PC-9 (cell line): ENCODE measurements around the gene PNPLA7. TPM values are rescaled to one million over a fixed set of nuclear protein-coding genes. Genes with fewer than 3 reads are reported as not detected.

Experiments
- BruUV-seq: library from RNA; stranded (reverse); fragments of 400-500 nt; replicated peaks from 2 replicates; lab custom pipeline; 2021; lab: Mats Ljungman, UMichigan
- CTCF ChIA-PET: fragments of 300-600 bp; sonication (Branson Sonifier 250); formaldehyde crosslinking; loops from one replicate; lab custom pipeline; 2022; ENCODE audit warnings: antibody characterized with exemption; lab: Charles Lee
- POLR2A ChIA-PET: fragments of 300-600 bp; sonication (Branson Sonifier 250); formaldehyde crosslinking; loops from one replicate; lab custom pipeline; 2022; ENCODE audit warnings: antibody characterized with exemption; ENCODE audit not compliant: unreplicated experiment; lab: Charles Lee
- DNase-seq, 2 experiments: peaks; one replicate each; pipeline versions ENCODE4 v3.0.0 to v3.0.0-alpha.2; 2015 to 2022; ENCODE audit warnings: mixed read lengths in 1 of 2
- H2AFZ ChIP-seq: fragments of 200-600 bp; sonication (generic); 2 replicates; pipeline ENCODE4 v1.8.1; 2017; ENCODE audit warnings: antibody characterized with exemption
- H3F3A ChIP-seq: fragments of 200-600 bp; sonication (generic); 2 replicates; pipeline ENCODE4 v1.8.1; 2017; ENCODE audit warnings: antibody characterized with exemption, mild to moderate bottlenecking, low read depth; ENCODE audit not compliant: insufficient read depth
- H3K27ac ChIP-seq: fragments of 200-600 bp; sonication (generic); 2 replicates; pipeline ENCODE4 v1.6.1; 2016; ENCODE audit warnings: mixed run types
- H3K27me3 ChIP-seq: fragments of 200-600 bp; sonication (generic); 2 replicates; pipeline ENCODE4 v1.6.1; 2016; ENCODE audit warnings: low read depth, mixed run types; ENCODE audit not compliant: insufficient read depth
- H3K36me3 ChIP-seq: fragments of 200-600 bp; sonication (generic); 2 replicates; pipeline ENCODE4 v1.6.1; 2016; ENCODE audit warnings: low read depth, mixed run types
- H3K4me1 ChIP-seq: fragments of 200-600 bp; sonication (generic); replicated peaks from 2 replicates; pipeline ENCODE4 v1.6.1; 2016; ENCODE audit warnings: mixed run types; ENCODE audit not compliant: insufficient read depth
- H3K4me2 ChIP-seq: fragments of 200-600 bp; sonication (generic); 2 replicates; pipeline ENCODE4 v1.6.1; 2017; ENCODE audit warnings: mixed run types
- H3K4me3 ChIP-seq: fragments of 200-600 bp; sonication (generic); 2 replicates; pipeline ENCODE4 v1.6.1; 2016; ENCODE audit warnings: mixed run types
- H3K79me2 ChIP-seq: fragments of 200-600 bp; sonication (generic); 2 replicates; pipeline ENCODE4 v1.6.1; 2017; ENCODE audit warnings: low read depth, mixed run types
- H3K9me2 ChIP-seq: fragments of 200-600 bp; sonication (generic); 2 replicates; pipeline ENCODE4 v1.8.1; 2017; ENCODE audit warnings: mild to moderate bottlenecking; ENCODE audit not compliant: insufficient read depth
- H3K9me3 ChIP-seq: fragments of 200-600 bp; sonication (generic); 2 replicates; pipeline ENCODE4 v1.8.1; 2016; ENCODE audit warnings: low read depth; ENCODE audit not compliant: insufficient read depth
- H4K20me1 ChIP-seq: fragments of 200-600 bp; sonication (generic); 2 replicates; pipeline ENCODE4 v1.8.1; 2017; ENCODE audit not compliant: insufficient read depth
- CTCF ChIP-seq: fragments of 200-600 bp; sonication (generic); conservative IDR thresholded peaks from 2 replicates; pipeline ENCODE4 v1.6.1; 2017; ENCODE audit warnings: mixed run types, antibody characterized with exemption, mild to moderate bottlenecking, moderate library complexity
- EZH2 ChIP-seq: fragments of 200-600 bp; sonication (generic); IDR thresholded peaks from 2 replicates; pipeline ENCODE4 v1.8.0; 2017; ENCODE audit warnings: antibody characterized with exemption, low read depth
- intact Hi-C: fragments of 100-400 bp; cut with micrococcal nuclease; formaldehyde crosslinking; loops from one replicate; pipeline ENCODE4 v1.10.0; 2022; ENCODE audit not compliant: unreplicated experiment
- total RNA-seq: library from RNA; stranded (reverse); gene quantifications from 2 replicates; pipeline ENCODE4 v1.2.3, GENCODE V29; 2021

Gene PNPLA7
- total RNA-seq, 1 experiment from 2014 or later, result 1.9 TPM

DNA sequence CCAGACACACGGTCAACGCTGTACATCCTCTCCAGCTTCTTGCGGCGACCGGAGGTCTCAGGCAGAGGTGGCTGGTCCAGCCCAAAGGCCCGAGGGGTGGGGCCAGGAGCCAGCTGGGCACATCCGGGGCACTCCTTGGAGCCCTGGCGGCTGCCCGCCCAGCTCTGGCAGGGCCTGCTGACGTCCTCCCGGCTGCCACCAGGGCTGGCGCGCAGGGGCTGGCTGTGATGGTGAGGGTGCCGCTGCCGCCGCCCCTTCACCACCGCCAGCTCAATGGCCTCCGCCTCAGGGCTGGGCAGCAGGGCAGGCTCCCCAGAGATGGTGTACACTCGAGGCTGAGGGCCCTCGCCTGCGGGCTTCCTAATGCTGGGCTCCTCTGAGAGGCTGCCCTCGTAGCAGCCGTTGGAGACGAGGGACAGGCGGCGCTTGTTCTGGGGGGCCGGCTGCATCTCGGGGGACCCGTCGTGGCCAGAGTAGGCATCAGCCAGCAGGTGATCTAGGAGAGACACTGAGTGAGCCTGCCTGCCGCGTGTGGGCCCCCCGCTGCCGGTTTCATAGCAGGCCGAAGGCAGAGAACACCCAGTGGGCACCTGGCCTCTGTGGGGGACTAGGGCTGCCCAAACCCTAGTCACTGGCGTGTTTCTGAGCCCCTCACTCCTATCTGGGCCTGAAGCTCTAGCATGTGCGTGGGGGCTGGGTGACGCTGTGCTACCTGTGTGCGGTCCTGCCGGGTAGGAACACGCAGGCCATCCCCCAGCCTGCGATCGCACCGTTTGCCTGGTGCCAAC is 92.6 kb downstream of the PNPLA7 start:
- H3K9me2 ChIP-seq, result no peaks in the 10 kb centered on the region
- peaks cover 3% of the 10 kb centered on the region; the same call in 1 of the 2 replicates for H3K36me3 ChIP-seq
- no peaks in the 10 kb centered on the region for H3K27me3 ChIP-seq
- H3K4me3 ChIP-seq, result no peak overlapping the region; the same call in 1 of the 2 replicates
- H3K4me1 ChIP-seq, result 0 out of 2 replicates have a peak, but pooled peaks cover 4% of the 10 kb centered on the region
- no peaks in the 10 kb centered on the region for H4K20me1 ChIP-seq
- no peaks in the 10 kb centered on the region for H3K9me3 ChIP-seq
- H3F3A ChIP-seq, result peaks cover 9% of the 10 kb centered on the region; the same call in 1 of the 2 replicates
- H3K27ac ChIP-seq, result no peak overlapping the region
- ChIA-PET POLR2A (interaction anchor here (0.6 kb wide), 1 partner anchor 56 kb away, joined by 6 read pairs; no protein-coding TSS in a partner anchor), CTCF (interaction anchor here (0.6 kb wide), 1 partner anchor 55 kb away, joined by 6 read pairs; no protein-coding TSS in a partner anchor)
- intact Hi-C loops, result no loop called here
- H3K4me2 ChIP-seq, result peak overlapping the region; percentile 82
- 0 out of 2 replicates have a peak, but pooled peaks cover 3% of the 10 kb centered on the region for H3K79me2 ChIP-seq
- no peak for DNase-seq
- H2AFZ ChIP-seq, result no peak overlapping the region
- BruUV-seq, result TSS peak; percentile 32
- no peak for TF ChIP-seq EZH2
- no peak for TF ChIP-seq CTCF

DNA sequence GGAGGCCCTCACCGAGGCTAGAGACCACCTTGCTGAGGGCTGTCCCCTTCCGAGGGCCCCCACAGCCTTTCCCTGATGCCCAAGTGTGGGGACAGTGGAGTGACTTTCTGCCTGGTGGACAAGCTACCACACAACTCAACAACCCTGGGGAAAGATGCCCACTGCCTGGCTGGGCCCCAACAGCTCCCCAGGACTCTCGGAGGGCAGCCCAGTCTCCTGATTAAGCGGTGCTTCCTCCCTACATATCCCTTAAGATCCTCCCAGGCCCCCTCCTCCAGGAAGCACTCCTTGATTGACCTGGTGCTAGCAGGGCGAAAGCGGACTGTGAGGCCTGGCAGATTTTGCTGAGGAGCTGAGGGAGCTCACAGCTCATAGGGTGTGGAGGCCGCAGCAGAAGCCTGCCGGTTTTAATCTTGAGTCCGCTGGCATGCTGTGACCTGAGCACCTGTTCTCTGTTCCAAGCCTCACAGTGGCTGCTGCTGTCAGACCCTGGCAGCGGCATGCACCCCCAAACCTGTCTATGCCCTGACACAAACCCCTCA is 93.3 kb downstream of the PNPLA7 start:
- no peaks in the 10 kb centered on the region for H3K27me3 ChIP-seq
- POLR2A ChIA-PET, result interaction anchor here (0.6 kb wide), 1 partner anchor 57 kb away, joined by 6 read pairs; no protein-coding TSS in a partner anchor
- H2AFZ ChIP-seq, result no peak overlapping the region
- H3K79me2 ChIP-seq, result 0 out of 2 replicates have a peak, but pooled peaks cover 3% of the 10 kb centered on the region
- H3K4me1 ChIP-seq, result 0 out of 2 replicates have a peak, but pooled peaks cover 4% of the 10 kb centered on the region
- peaks cover 9% of the 10 kb centered on the region; the same call in 1 of the 2 replicates for H3F3A ChIP-seq
- no peaks in the 10 kb centered on the region for H3K9me3 ChIP-seq
- intact Hi-C loops, result no loop called here
- CTCF ChIA-PET, result no interaction called here
- H3K27ac ChIP-seq, result no peak overlapping the region
- H3K9me2 ChIP-seq, result no peaks in the 10 kb centered on the region
- BruUV-seq, result no TSS peak
- H4K20me1 ChIP-seq, result no peaks in the 10 kb centered on the region
- no peak overlapping the region for H3K4me3 ChIP-seq
- TF ChIP-seq EZH2, result no peak
- no peak for TF ChIP-seq CTCF
- no peak for DNase-seq
- H3K4me2 ChIP-seq, result no peak overlapping the region
- peaks cover 3% of the 10 kb centered on the region; the same call in 1 of the 2 replicates for H3K36me3 ChIP-seq

GRCh38 chr9:137456061-137456863 is 93.9 kb downstream of the PNPLA7 start:
- BruUV-seq, result no TSS peak
- POLR2A ChIA-PET, result no interaction called here
- Histone ChIP-seq H3K4me3 (no peak overlapping the region), H3K4me1 (0 out of 2 replicates have a peak, but pooled peaks cover 4% of the 10 kb centered on the region), H3K27ac (no peak overlapping the region), H3K4me2 (no peak overlapping the region), H3F3A (peaks cover 9% of the 10 kb centered on the region; the same call in 1 of the 2 replicates), H4K20me1 (no peaks in the 10 kb centered on the region), H3K9me3 (no peaks in the 10 kb centered on the region), H2AFZ (no peak overlapping the region), H3K9me2 (no peaks in the 10 kb centered on the region), H3K36me3 (peaks cover 3% of the 10 kb centered on the region; the same call in 1 of the 2 replicates), H3K27me3 (no peaks in the 10 kb centered on the region), H3K79me2 (0 out of 2 replicates have a peak, but pooled peaks cover 3% of the 10 kb centered on the region)
- intact Hi-C loops, result no loop called here
- TF ChIP-seq CTCF, result no peak
- no peak for TF ChIP-seq EZH2
- CTCF ChIA-PET, result no interaction called here
- no peak for DNase-seq
